Activated CD8-positive, alpha-beta T cell treated with anti-CD3 and anti-CD28 coated beads, Interleukin-2, amount 10 ng/mL, durations not matched to agents 7 days and 5 days (primary cell): Measurements from ENCODE around the gene MRPL42. TPM values are rescaled to one million over a fixed set of nuclear protein-coding genes. Genes with fewer than 3 reads are reported as not detected.

Experiments used
- ATAC-seq: fragments of 150-1000 bp; cut with Tn5 transposase; one replicate; pipeline ENCODE4 v1.10.0; 2021; ENCODE audit warnings: moderate library complexity
- CTCF ChIA-PET: fragments of 350-600 bp; sonication (Branson Sonifier 250); formaldehyde crosslinking; loops from one replicate; lab custom pipeline; 2021; ENCODE audit warnings: antibody characterized with exemption; lab: Charles Lee
- POLR2A ChIA-PET: fragments of 350-600 bp; sonication (Branson Sonifier 250); formaldehyde crosslinking; loops from one replicate; lab custom pipeline; 2021; ENCODE audit warnings: antibody characterized with exemption; lab: Charles Lee
- DNase-seq: peaks from one replicate; pipeline ENCODE4 v3.0.0-alpha.2; 2020
- H3K27ac Mint-ChIP-seq: one replicate; pipeline ENCODE4 v1.8.0; 2021; ENCODE audit warnings: mild to moderate bottlenecking, mixed read lengths
- H3K27me3 Mint-ChIP-seq: one replicate; pipeline ENCODE4 v1.8.0; 2021; ENCODE audit warnings: low read depth, mixed read lengths
- H3K36me3 Mint-ChIP-seq: one replicate; pipeline ENCODE4 v1.8.0; 2021; ENCODE audit warnings: low read depth, mixed read lengths
- H3K4me1 Mint-ChIP-seq: one replicate; pipeline ENCODE4 v1.8.0; 2021; ENCODE audit warnings: low read depth, mixed read lengths
- H3K4me3 Mint-ChIP-seq: one replicate; pipeline ENCODE4 v1.8.0; 2021; ENCODE audit warnings: mild to moderate bottlenecking, mixed read lengths
- H3K9me3 Mint-ChIP-seq: one replicate; pipeline ENCODE4 v1.8.0; 2022; ENCODE audit warnings: mixed read lengths; ENCODE audit not compliant: insufficient read depth
- total RNA-seq, 2 experiments: library from RNA; stranded (reverse); gene quantifications; one replicate each; pipeline ENCODE4 v1.2.3, GENCODE V29; 2021

The MRPL42 gene
- total RNA-seq, 2 experiments from 2014 or later: 55.8 to 57.0 TPM

DNA sequence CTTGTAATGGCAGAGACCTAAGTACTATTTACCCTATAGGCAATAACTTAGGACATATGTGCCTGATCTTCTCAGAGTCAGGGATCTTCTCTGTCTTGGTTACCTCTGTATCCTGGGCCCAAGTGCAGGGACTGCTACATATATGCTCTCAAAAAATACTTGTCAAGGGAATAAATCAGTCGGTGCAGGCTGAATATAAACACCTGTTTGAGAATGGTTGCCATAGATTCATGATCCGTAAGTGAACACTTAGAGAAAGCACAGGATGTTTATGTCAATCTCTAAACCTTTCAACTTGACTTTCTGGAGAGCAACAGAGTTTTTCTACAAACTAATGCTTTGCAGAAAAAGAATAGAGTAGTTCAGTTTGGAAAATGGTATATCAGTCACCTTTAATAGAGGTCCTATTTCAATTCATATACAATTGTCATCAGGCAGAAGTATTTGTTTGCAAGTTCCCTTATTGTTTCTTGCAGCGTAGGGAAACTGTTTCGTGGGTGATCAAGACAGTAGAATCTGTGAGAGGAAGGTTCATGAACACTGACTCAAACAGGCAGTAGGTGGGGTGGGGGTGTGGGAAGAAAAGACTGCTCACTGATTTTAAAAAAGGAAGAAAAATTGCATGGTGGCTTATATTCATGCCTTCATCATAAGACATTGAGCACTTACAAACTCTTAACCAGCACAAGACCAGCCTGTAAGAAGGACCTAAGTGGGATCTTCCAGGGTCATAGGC, 19.6 kb upstream of the MRPL42 start:
- no peak for DNase-seq
- Mint-ChIP-seq H3K27me3 (peaks cover 3% of the 10 kb centered on the region), H3K9me3 (no peaks in the 10 kb centered on the region), H3K27ac (no peak overlapping the region), H3K4me3 (no peak overlapping the region), H3K36me3 (no peaks in the 10 kb centered on the region), H3K4me1 (peaks cover 23% of the 10 kb centered on the region)
- ChIA-PET POLR2A (no interaction called here), CTCF (no interaction called here)
- ATAC-seq: peak; percentile 34

- Mint-ChIP-seq H3K27me3 (peaks cover 3% of the 10 kb centered on the region), H3K36me3 (no peaks in the 10 kb centered on the region), H3K27ac (no peak overlapping the region), H3K9me3 (no peaks in the 10 kb centered on the region), H3K4me1 (peaks cover 16% of the 10 kb centered on the region), H3K4me3 (no peak overlapping the region)
- DNase-seq (no peak), ATAC-seq (no peak)
- ChIA-PET CTCF (no interaction called here), POLR2A (no interaction called here)
Measured at GRCh38 chr12:93448796-93449195, 18.5 kb upstream of the MRPL42 start.

DNA sequence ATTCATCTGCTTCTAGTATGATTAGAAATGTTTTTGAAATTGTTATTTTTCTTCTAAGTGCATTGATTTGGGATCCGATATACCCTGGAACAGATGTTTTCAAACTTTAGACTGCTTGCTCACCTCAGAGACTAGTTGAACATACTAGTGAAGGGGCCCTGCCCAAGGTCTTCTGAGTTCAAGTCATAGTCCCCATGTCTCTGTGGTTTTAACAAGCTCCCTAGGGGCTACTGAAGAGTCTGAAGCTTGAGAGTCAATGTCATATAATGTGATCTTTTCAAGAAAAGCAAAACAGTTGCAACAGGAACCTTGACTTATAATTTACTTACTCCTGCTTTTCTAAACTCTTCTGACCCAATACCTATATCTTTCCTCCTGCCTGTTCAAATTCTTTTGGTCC, 18.0 kb upstream of the MRPL42 start:
- ATAC-seq (no peak), DNase-seq (no peak)
- CTCF ChIA-PET: no interaction called here
- Mint-ChIP-seq H3K27ac (no peak overlapping the region), H3K27me3 (peaks cover 7% of the 10 kb centered on the region), H3K9me3 (no peaks in the 10 kb centered on the region), H3K4me3 (no peak overlapping the region), H3K4me1 (peaks cover 16% of the 10 kb centered on the region), H3K36me3 (no peaks in the 10 kb centered on the region)
- POLR2A ChIA-PET: no interaction called here

- H3K9me3 Mint-ChIP-seq: no peaks in the 10 kb centered on the region
- no peaks in the 10 kb centered on the region for H3K36me3 Mint-ChIP-seq
- POLR2A ChIA-PET: no interaction called here
- CTCF ChIA-PET: no interaction called here
- H3K27me3 Mint-ChIP-seq: peaks cover 11% of the 10 kb centered on the region
- H3K4me3 Mint-ChIP-seq: no peak overlapping the region
- DNase-seq (no peak), ATAC-seq (no peak)
- H3K4me1 Mint-ChIP-seq: peaks cover 16% of the 10 kb centered on the region
- H3K27ac Mint-ChIP-seq: no peak overlapping the region
Measured at GRCh38 chr12:93451423-93452158, 15.7 kb upstream of the MRPL42 start.

DNA sequence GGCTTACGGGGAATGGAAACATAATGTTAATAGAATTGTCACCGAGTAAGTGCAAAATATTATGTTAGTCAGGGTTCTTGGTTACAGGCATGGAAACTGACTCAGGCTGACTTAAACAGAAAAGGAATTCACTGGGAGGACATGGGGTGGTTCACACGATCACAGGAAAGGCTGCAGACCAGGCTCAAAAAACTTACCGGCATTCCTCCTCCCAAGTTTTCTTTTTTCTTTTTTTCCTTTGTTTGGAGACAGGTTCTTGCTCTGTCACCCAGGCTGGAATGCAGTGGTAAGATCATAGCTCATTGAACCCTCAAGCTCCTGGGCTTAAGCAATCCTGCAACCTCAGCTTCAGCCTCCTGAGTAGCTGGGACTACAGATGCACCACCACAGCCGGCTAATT, 13.7 kb upstream of the MRPL42 start:
- Mint-ChIP-seq H3K4me3 (no peak overlapping the region), H3K27ac (no peak overlapping the region), H3K27me3 (peaks cover 11% of the 10 kb centered on the region), H3K36me3 (no peaks in the 10 kb centered on the region), H3K9me3 (no peaks in the 10 kb centered on the region), H3K4me1 (peaks cover 7% of the 10 kb centered on the region)
- ChIA-PET CTCF (interaction anchor here (1.4 kb wide), 1 partner anchor 647 kb away, joined by 3 read pairs; no protein-coding TSS in a partner anchor), POLR2A (no interaction called here)
- DNase-seq (no peak), ATAC-seq (no peak)

GRCh38 chr12:93456077-93456476, 11.2 kb upstream of the MRPL42 start:
- Mint-ChIP-seq H3K4me1 (peaks cover 2% of the 10 kb centered on the region), H3K27me3 (peaks cover 8% of the 10 kb centered on the region), H3K27ac (no peak overlapping the region), H3K4me3 (no peak overlapping the region), H3K36me3 (no peaks in the 10 kb centered on the region), H3K9me3 (no peaks in the 10 kb centered on the region)
- DNase-seq (no peak), ATAC-seq (no peak)
- CTCF ChIA-PET: no interaction called here
- POLR2A ChIA-PET: no interaction called here

DNA sequence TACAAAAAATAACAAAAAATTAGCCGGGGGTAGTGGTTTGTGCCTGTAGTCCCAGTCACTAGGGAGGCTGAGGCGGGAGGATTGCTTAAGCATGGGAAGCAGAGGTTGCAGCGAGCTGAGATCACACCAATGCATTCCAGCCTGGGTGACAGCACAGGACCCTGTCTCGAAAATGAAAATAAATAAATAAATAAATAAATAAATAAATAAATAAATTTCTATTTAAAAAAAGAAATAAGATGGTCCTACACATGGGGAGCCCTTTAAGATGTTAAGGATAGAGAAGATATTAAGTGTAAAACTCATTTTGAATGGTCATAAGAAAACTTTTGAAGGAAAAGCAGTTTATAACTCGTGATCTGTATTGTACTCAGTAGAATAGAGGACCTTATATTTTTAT, 8.2 kb upstream of the MRPL42 start:
- Mint-ChIP-seq H3K27me3 (peaks cover 5% of the 10 kb centered on the region), H3K4me1 (peaks cover 2% of the 10 kb centered on the region), H3K9me3 (no peaks in the 10 kb centered on the region), H3K27ac (no peak overlapping the region), H3K4me3 (no peak overlapping the region), H3K36me3 (no peaks in the 10 kb centered on the region)
- DNase-seq (no peak), ATAC-seq (no peak)
- POLR2A ChIA-PET: no interaction called here
- CTCF ChIA-PET: interaction anchor here (1.4 kb wide), 1 partner anchor 10 kb away, joined by 3 read pairs; no protein-coding TSS in a partner anchor

DNA sequence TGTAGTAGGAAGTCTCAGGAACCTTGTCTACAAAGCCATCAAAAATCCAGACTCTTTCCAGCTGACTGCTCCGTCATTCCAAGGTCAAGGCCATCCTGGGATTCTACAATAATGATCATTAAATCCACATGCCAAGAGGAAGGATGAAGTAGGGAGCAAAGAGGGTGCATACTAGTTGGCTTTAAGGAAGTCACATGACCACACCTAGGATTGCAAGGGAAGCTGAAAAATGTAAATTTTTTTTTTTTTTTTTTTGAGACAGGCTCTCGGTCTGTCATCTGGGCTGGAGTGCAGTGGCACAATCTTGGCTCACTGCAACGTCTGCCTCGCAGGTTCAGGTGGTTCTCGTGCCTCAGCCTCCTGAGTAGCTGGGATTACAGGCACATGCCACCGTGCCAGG, 7.3 kb upstream of the MRPL42 start:
- Mint-ChIP-seq H3K9me3 (no peaks in the 10 kb centered on the region), H3K27me3 (peaks cover 2% of the 10 kb centered on the region), H3K36me3 (no peaks in the 10 kb centered on the region), H3K4me3 (no peak overlapping the region), H3K4me1 (peaks cover 2% of the 10 kb centered on the region), H3K27ac (no peak overlapping the region)
- ChIA-PET POLR2A (no interaction called here), CTCF (interaction anchor here (1.2 kb wide), 1 partner anchor 642 kb away, joined by 4 read pairs; no protein-coding TSS in a partner anchor)
- ATAC-seq: no peak
- DNase-seq: no peak

DNA sequence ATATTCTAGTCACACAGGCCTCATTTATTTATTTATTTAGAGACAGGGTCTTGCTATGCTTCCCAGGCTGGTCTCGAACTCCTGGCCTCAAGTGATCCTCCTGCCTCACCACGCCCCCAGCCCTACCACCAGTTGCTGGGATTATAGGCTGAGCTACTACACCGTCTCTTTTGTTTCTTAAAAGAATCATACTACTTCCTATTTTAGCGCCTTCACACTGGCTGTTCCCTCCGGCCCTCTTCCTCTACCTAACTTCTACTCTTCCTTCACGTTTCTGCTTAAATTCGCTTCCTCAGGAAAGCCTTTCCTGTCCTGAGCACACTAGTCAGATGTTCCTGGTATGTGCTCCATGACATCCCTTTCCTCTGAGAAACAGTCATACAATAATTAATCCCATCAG, 6.4 kb upstream of the MRPL42 start:
- peaks cover 2% of the 10 kb centered on the region for H3K4me1 Mint-ChIP-seq
- no peak for ATAC-seq
- no peak overlapping the region for H3K4me3 Mint-ChIP-seq
- no peak overlapping the region for H3K27ac Mint-ChIP-seq
- no peaks in the 10 kb centered on the region for H3K27me3 Mint-ChIP-seq
- no peaks in the 10 kb centered on the region for H3K36me3 Mint-ChIP-seq
- CTCF ChIA-PET: interaction anchor here (1.2 kb wide), 1 partner anchor 641 kb away, joined by 4 read pairs; no protein-coding TSS in a partner anchor
- H3K9me3 Mint-ChIP-seq: no peaks in the 10 kb centered on the region
- no peak for DNase-seq
- POLR2A ChIA-PET: no interaction called here

DNA sequence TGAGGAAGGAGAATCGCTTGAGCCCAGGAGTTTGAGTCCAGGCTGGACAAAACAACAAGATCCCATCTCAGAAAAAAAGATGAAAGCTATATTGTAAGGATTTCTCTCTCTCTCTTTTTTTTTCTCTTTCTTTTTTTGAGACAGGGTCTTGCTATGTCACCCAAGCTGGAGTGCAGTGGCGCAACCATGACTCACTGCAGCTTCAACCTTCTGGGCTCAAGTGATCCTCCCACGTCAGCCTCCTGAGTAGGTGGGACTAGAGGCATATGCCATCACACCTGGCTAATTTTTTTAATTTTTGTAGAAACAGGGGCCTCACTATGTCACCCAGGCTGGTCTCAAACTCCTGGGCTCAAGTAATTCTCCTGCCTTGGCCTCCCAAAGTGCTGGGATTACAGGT, 5.8 kb upstream of the MRPL42 start:
- H3K4me1 Mint-ChIP-seq: peaks cover 2% of the 10 kb centered on the region
- no peak overlapping the region for H3K4me3 Mint-ChIP-seq
- H3K27me3 Mint-ChIP-seq: no peaks in the 10 kb centered on the region
- ChIA-PET CTCF (no interaction called here), POLR2A (no interaction called here)
- DNase-seq: no peak
- no peak overlapping the region for H3K27ac Mint-ChIP-seq
- H3K9me3 Mint-ChIP-seq: no peaks in the 10 kb centered on the region
- ATAC-seq: no peak
- no peaks in the 10 kb centered on the region for H3K36me3 Mint-ChIP-seq

GRCh38 chr12:93465841-93466240, 1.5 kb upstream of the MRPL42 start:
- no peak for ATAC-seq
- no peaks in the 10 kb centered on the region for H3K9me3 Mint-ChIP-seq
- CTCF ChIA-PET: interaction anchor here (1.0 to 1.4 kb wide), 3 partner anchors 18 to 46 kb away, joined by 3 read pairs; no protein-coding TSS in a partner anchor
- H3K27me3 Mint-ChIP-seq: no peaks in the 10 kb centered on the region
- H3K27ac Mint-ChIP-seq: peak overlapping the region; percentile 43
- POLR2A ChIA-PET: interaction anchor here (1.1 to 1.5 kb wide), 2 partner anchors 23 to 24 kb away, joined by 3 to 6 read pairs; partner anchors contain the start of gene UBE2N
- no peak overlapping the region for H3K4me3 Mint-ChIP-seq
- peaks cover 30% of the 10 kb centered on the region for H3K4me1 Mint-ChIP-seq
- H3K36me3 Mint-ChIP-seq: peaks cover 12% of the 10 kb centered on the region
- no peak for DNase-seq
